Fibroblast of skin of scalp (primary cell): Measurements from ENCODE around the gene COBL.

ENCODE experiments used
- DNase-seq: peaks from one replicate; pipeline ENCODE4 v3.0.0-alpha.2; 2013

COBL gene

GRCh38 chr7:50983850-50984249 lies 332.8 kb downstream of the COBL start:
- no peak for DNase-seq

DNA sequence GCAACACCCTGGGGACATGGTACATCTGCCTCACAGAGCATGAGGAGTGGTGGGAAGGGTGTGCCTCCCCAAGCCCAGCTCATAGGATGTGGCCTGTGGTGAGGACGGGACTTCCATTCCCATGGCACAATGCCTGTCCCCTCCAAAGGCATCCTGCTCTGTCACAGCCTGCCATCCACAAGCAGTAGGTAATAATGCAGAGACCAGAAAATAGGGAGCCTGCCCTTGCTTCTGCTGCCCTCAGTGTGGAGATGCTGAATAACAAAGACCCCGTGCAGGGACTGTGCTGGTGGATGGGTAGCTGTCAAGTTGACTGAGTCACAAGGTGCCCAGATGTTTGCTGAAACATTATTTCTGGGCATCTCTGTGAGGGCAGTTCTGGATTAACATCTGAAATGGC lies 334.0 kb downstream of the COBL start:
- no peak for DNase-seq

DNA sequence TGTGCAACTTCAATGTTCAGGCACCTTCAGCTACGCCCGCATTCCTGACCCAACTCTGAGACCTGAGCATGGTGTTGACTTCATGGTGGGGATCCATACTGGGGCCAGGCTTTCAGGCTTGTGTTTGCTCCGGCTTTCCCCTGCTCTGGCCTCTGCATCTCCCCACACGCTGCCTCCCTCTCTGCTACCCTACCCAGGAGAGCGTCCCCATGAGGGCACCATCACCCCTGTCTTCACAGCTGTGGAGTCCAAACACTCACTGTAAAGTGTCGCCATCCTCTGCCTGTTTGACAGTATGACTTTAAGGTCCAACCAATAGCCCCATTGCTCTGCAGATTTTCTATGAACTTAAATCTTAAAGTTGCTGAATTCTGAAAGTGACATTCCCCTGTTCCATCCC lies 334.9 kb downstream of the COBL start:
- no peak for DNase-seq

GRCh38 chr7:50980411-50980810 lies 336.2 kb downstream of the COBL start:
- DNase-seq: no peak

DNA sequence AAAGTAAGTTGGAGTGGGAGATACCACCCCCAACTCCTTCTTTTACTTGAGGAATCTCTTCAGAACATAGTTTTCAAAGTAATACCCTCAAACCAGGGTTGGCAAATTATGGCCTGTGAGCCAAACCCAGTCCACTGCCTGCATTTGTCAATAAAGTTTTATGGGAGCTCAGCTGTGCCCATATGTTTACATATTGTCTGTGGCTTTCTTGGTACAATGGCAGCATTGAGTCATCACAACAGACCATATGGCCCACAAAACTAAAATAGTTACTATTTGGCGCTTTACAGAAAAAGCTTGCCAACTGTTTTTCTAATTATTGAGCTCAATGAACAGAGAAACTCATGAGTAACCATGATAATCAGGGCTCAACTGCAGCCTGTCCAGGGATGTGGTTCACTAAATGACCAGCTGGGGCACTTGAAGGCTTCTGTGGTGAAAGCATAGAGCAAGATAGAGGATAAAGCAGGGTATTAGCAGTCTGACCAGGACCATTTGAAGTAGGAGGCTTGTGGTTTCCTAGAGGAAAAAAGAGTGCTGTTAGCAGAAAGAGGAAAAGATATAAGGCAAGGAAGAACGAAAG lies 337.9 kb downstream of the COBL start:
- no peak for DNase-seq

DNA sequence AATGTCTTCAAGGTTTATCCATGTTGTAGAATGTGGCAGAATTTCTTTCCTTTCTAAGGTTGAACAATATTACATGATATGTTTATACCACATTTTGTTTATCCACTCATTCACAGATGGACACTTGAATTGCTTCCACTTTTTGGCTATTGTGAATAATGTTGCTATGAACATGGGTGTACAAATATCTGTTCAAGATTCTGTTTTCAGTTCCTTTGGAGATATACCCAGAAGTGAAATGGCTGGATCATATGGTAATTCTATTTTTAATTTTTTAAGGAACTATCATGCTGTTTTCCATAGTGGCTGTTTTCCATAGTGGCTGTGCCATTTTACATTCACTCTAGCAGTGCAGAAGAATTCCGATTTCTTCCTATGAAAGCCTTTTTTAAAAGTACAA lies 339.2 kb downstream of the COBL start:
- DNase-seq: no peak

DNA sequence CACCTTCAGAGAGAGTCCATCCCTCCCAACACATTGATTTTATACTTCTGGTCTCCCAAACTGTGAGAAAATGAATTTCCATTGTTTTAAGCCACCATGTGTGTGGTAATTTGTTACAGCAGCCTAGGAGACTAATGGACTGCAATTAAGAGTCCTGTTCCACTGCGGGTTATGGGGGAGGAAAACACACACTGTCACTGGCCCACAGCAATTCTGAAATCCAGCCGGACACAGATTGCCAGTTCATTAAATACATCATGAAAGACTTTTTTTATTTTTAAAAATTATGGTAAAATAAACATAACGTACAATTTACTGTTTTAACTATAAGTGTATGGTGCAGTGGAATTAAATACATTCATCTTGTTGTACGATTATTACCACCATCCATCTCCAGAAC lies 340.5 kb downstream of the COBL start:
- no peak for DNase-seq

DNA sequence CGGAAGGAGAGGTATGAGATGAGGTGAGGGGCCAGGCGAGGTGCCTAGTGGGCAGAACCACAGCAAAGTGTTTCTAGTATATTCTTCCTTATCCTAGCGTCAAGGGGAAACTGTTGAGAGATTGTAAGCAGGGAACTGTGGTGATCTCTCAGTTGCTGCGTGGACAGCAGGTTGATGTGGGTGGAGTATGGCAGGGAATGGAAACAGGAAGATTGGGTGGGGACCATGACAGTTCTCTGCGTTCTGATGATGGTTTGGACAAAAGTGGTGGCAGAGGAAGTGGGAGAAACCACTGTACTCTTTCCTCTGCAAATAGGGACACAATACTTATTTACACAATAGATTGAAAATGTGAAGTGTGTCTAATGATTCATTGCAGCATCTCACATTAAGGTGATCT lies 342.4 kb downstream of the COBL start:
- no peak for DNase-seq

- DNase-seq: no peak
These were observed 342.8 kb downstream of the COBL start for GRCh38 chr7:50973814-50974213.

GRCh38 chr7:50970092-50970491 lies 346.5 kb downstream of the COBL start:
- no peak for DNase-seq
